Mesendoderm (in vitro differentiated cells): Measurements from ENCODE around the gene KMT2C.

ENCODE experiments used
- DNase-seq: peaks from one replicate; pipeline ENCODE4 v3.0.0; 2013
- H2AK5ac ChIP-seq: 2 replicates; pipeline ENCODE4 v1.6.1; 2013; ENCODE audit warnings: low read length, inconsistent platforms
- H2BK120ac ChIP-seq: 2 replicates; pipeline ENCODE4 v1.6.1; 2013; ENCODE audit warnings: low read depth, mild to moderate bottlenecking, low read length, moderate library complexity, mixed read lengths
- H2BK15ac ChIP-seq: replicated peaks from 2 replicates; pipeline ENCODE4 v1.6.1; 2013; ENCODE audit warnings: low read depth, mild to moderate bottlenecking, moderate library complexity
- H2BK5ac ChIP-seq: 2 replicates; pipeline ENCODE4 v1.6.1; 2013; ENCODE audit warnings: low read length, inconsistent platforms
- H3K18ac ChIP-seq: 2 replicates; pipeline ENCODE4 v1.6.1; 2013; ENCODE audit warnings: mild to moderate bottlenecking, low read length, mixed read lengths
- H3K23ac ChIP-seq: one replicate; pipeline ENCODE4 v1.6.1; 2013; ENCODE audit warnings: low read length
- H3K27ac ChIP-seq: 2 replicates; pipeline ENCODE4 v1.5.1; 2013; ENCODE audit warnings: low read depth, mild to moderate bottlenecking, inconsistent platforms, low read length, moderate library complexity
- H3K27me3 ChIP-seq: 2 replicates; pipeline ENCODE4 v1.6.1; 2013; ENCODE audit warnings: low read length, control low read depth, mild to moderate bottlenecking, inconsistent platforms; ENCODE audit not compliant: insufficient read depth, poor library complexity
- H3K36me3 ChIP-seq: 2 replicates; pipeline ENCODE4 v1.6.1; 2013; ENCODE audit warnings: low read length, inconsistent platforms; ENCODE audit not compliant: control insufficient read depth, insufficient read depth
- H3K4ac ChIP-seq: one replicate; pipeline ENCODE4 v1.6.1; 2013; ENCODE audit warnings: low read depth, mild to moderate bottlenecking, low read length, moderate library complexity
- H3K4me1 ChIP-seq: 2 replicates; pipeline ENCODE4 v1.6.1; 2013; ENCODE audit warnings: low read depth, low read length, inconsistent platforms; ENCODE audit not compliant: control insufficient read depth
- H3K4me2 ChIP-seq: 2 replicates; pipeline ENCODE4 v1.6.1; 2013; ENCODE audit warnings: low read length
- H3K4me3 ChIP-seq: 2 replicates; pipeline ENCODE4 v1.5.1; 2013; ENCODE audit warnings: mild to moderate bottlenecking, low read length
- H3K56ac ChIP-seq: one replicate; pipeline ENCODE4 v1.6.1; 2013; ENCODE audit warnings: low read length
- H3K79me1 ChIP-seq: 2 replicates; pipeline ENCODE4 v1.6.1; 2013; ENCODE audit warnings: low read length, inconsistent platforms
- H3K79me2 ChIP-seq: 2 replicates; pipeline ENCODE4 v1.6.1; 2013; ENCODE audit warnings: mild to moderate bottlenecking, low read length; ENCODE audit not compliant: control insufficient read depth, insufficient read depth
- H3K9ac ChIP-seq: 2 replicates; pipeline ENCODE4 v1.6.1; 2013; ENCODE audit warnings: low read length, inconsistent platforms
- H4K5ac ChIP-seq: one replicate; pipeline ENCODE4 v1.6.1; 2013; ENCODE audit warnings: low read length
- H4K8ac ChIP-seq: one replicate; pipeline ENCODE4 v1.6.1; 2013; ENCODE audit warnings: low read depth, mild to moderate bottlenecking, control low read depth, low read length, moderate library complexity
- WGBS: extraction: QIAGEN DNeasy Blood & Tissue Kit; methylation state at CpG from one replicate; pipeline ENCODE4 v1.1.7; 2013; ENCODE audit warnings: low lambda C conversion rate, missing lambda C conversion rate; ENCODE audit not compliant: insufficient coverage; ENCODE audit errors: extremely low coverage; 5-methylcytosine and 5-hydroxymethylcytosine counted together

KMT2C gene

DNA sequence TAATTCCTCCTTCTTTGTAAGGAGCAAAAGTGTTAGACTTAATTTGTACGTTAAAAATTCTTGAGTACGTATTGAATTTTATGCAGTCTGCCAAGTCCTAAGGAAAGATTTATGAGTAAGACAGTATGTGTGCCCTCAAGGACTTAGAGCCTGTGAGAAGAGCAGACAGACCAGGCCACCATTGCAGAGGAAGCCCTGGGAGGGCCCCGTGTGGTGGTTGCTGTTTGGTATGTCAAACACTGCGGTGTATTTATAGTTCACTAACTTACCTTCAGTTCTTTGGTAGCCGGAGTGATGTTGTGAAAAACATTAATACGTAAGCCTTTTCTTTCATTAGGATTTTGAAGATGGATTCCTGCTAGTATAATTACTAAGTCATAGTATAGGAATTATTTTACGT is 327.4 kb downstream of the KMT2C start:
- Histone ChIP-seq H3K9ac (no peak overlapping the region), H3K79me1 (no peaks in the 10 kb centered on the region), H3K56ac (no peak overlapping the region), H4K5ac (no peak overlapping the region), H2BK120ac (no peak overlapping the region), H3K79me2 (no peaks in the 10 kb centered on the region), H3K36me3 (peaks cover 1% of the 10 kb centered on the region), H2BK15ac (no peak overlapping the region), H3K4me1 (no peaks in the 10 kb centered on the region), H3K23ac (no peak overlapping the region), H2AK5ac (no peak overlapping the region), H3K27ac (no peak overlapping the region), H2BK5ac (no peak overlapping the region), H4K8ac (no peak overlapping the region), H3K4ac (no peak overlapping the region), H3K4me3 (no peak overlapping the region), H3K18ac (no peak overlapping the region), H3K27me3 (no peaks in the 10 kb centered on the region), H3K4me2 (no peak overlapping the region)
- DNase-seq: peak; percentile 42
- no CpG with 5 or more reads among the region's 7 CpGs for WGBS

DNA sequence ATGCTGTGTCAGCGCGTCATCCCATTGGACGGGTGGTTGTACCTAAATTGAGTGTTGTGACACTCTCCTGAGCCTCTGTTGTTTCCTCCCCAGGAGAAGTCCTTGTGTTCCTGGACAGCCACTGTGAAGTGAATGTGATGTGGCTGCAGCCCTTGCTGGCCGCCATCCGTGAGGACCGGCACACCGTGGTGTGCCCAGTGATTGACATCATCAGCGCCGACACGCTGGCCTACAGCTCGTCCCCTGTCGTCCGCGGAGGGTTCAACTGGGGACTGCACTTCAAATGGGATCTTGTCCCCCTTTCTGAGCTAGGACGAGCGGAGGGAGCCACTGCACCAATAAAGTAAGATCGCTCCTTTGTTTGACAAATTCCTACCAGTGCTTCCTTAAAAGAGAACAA is 327.9 kb downstream of the KMT2C start:
- H3K9ac ChIP-seq: no peak overlapping the region
- no CpG with 5 or more reads among the region's 17 CpGs for WGBS
- H3K36me3 ChIP-seq: peaks cover 1% of the 10 kb centered on the region
- DNase-seq: no peak
- H2BK120ac ChIP-seq: no peak overlapping the region
- no peak overlapping the region for H4K5ac ChIP-seq
- H3K18ac ChIP-seq: no peak overlapping the region
- H4K8ac ChIP-seq: no peak overlapping the region
- no peaks in the 10 kb centered on the region for H3K27me3 ChIP-seq
- no peak overlapping the region for H3K4ac ChIP-seq
- no peak overlapping the region for H3K27ac ChIP-seq
- H2BK5ac ChIP-seq: no peak overlapping the region
- H3K4me1 ChIP-seq: no peaks in the 10 kb centered on the region
- no peak overlapping the region for H3K23ac ChIP-seq
- no peak overlapping the region for H3K56ac ChIP-seq
- H3K4me3 ChIP-seq: no peak overlapping the region
- H2AK5ac ChIP-seq: no peak overlapping the region
- H3K4me2 ChIP-seq: no peak overlapping the region
- H3K79me2 ChIP-seq: no peaks in the 10 kb centered on the region
- H2BK15ac ChIP-seq: no peak overlapping the region
- no peaks in the 10 kb centered on the region for H3K79me1 ChIP-seq

DNA sequence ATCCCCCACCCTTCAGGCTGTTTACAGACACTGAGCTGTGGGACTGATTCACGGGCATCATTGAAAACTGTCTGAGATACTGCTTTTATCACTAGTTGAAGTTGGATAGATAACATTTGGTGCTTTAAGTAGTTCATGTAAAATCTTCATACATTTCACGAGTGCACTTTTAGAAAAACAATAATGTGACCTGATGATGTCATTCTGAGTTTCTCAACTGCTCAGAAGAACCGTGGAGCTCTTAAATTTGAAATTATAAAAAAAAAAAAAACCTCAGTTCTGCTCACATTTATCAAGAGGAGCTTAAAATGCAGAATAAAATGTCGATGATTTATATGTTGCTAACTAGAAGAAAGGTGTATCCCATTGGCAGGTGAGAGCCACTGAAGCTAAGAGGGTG is 328.8 kb downstream of the KMT2C start:
- no peak overlapping the region for H4K5ac ChIP-seq
- DNase-seq: peak; percentile 13
- no CpG with 5 or more reads among the region's 4 CpGs for WGBS
- no peak overlapping the region for H4K8ac ChIP-seq
- no peak overlapping the region for H2AK5ac ChIP-seq
- peaks cover 1% of the 10 kb centered on the region for H3K36me3 ChIP-seq
- no peak overlapping the region for H3K4me3 ChIP-seq
- no peaks in the 10 kb centered on the region for H3K79me2 ChIP-seq
- H3K23ac ChIP-seq: no peak overlapping the region
- H3K56ac ChIP-seq: no peak overlapping the region
- no peak overlapping the region for H3K4me2 ChIP-seq
- no peak overlapping the region for H3K18ac ChIP-seq
- no peak overlapping the region for H3K9ac ChIP-seq
- no peak overlapping the region for H3K4ac ChIP-seq
- no peaks in the 10 kb centered on the region for H3K4me1 ChIP-seq
- H3K79me1 ChIP-seq: no peaks in the 10 kb centered on the region
- H2BK120ac ChIP-seq: no peak overlapping the region
- H2BK15ac ChIP-seq: no peak overlapping the region
- no peaks in the 10 kb centered on the region for H3K27me3 ChIP-seq
- no peak overlapping the region for H3K27ac ChIP-seq
- no peak overlapping the region for H2BK5ac ChIP-seq

DNA sequence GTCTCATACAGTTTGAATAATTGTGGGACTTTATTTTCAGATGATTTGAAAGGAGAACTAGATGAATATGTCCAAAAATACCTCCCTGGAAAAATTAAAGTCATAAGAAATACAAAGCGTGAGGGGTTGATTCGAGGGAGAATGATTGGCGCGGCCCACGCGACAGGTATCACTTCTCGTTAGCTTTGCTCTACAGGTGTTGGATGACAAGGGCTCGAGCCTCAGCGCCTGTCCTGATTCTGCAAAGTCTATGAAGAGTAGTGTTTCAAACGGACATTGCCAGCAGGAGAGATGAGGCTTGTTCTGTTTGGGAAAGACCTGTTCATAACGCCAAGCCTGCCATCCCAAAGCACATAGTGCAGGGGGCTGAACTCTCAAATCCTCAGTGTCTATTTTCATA is 330.6 kb downstream of the KMT2C start:
- no peaks in the 10 kb centered on the region for H3K79me1 ChIP-seq
- no peaks in the 10 kb centered on the region for H3K79me2 ChIP-seq
- no peak overlapping the region for H3K9ac ChIP-seq
- H4K8ac ChIP-seq: no peak overlapping the region
- no peaks in the 10 kb centered on the region for H3K27me3 ChIP-seq
- WGBS: no CpG with 5 or more reads among the region's 11 CpGs
- H3K4ac ChIP-seq: no peak overlapping the region
- no peak overlapping the region for H2AK5ac ChIP-seq
- DNase-seq: no peak
- H3K4me3 ChIP-seq: no peak overlapping the region
- no peak overlapping the region for H3K4me2 ChIP-seq
- no peak overlapping the region for H2BK5ac ChIP-seq
- H2BK120ac ChIP-seq: no peak overlapping the region
- peaks cover 1% of the 10 kb centered on the region for H3K36me3 ChIP-seq
- H3K18ac ChIP-seq: no peak overlapping the region
- H3K23ac ChIP-seq: no peak overlapping the region
- H3K4me1 ChIP-seq: no peaks in the 10 kb centered on the region
- H3K56ac ChIP-seq: no peak overlapping the region
- H3K27ac ChIP-seq: no peak overlapping the region
- no peak overlapping the region for H2BK15ac ChIP-seq
- H4K5ac ChIP-seq: no peak overlapping the region

DNA sequence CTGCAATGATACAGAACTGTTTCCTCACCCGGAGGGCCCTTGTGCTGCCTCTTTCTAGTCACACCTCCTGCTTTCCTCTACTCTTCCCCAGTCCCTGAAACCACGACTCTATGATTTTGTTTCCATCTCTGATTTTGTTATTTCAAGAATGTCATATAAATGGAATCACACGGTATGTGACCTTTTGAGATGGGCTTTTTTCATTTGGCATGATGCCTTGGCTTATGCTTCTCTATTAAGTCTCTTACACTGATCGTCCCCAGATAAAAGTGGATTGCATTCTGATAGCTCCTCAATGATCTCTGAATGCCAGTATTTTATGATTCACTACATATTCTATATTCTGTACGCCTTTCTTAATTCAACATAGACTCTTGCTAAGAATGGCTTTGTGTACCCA is 332.1 kb downstream of the KMT2C start:
- Histone ChIP-seq H2AK5ac (no peak overlapping the region), H3K79me1 (no peaks in the 10 kb centered on the region), H3K4me3 (no peak overlapping the region), H2BK120ac (no peak overlapping the region), H3K56ac (no peak overlapping the region), H3K4ac (no peak overlapping the region), H3K23ac (no peak overlapping the region), H2BK15ac (no peak overlapping the region), H3K4me1 (no peaks in the 10 kb centered on the region), H3K4me2 (no peak overlapping the region), H4K5ac (no peak overlapping the region), H2BK5ac (no peak overlapping the region), H3K9ac (no peak overlapping the region), H3K27me3 (no peaks in the 10 kb centered on the region), H4K8ac (no peak overlapping the region), H3K79me2 (no peaks in the 10 kb centered on the region), H3K36me3 (peaks cover 1% of the 10 kb centered on the region), H3K18ac (no peak overlapping the region), H3K27ac (no peak overlapping the region)
- no peak for DNase-seq
- no CpG with 5 or more reads among the region's 5 CpGs for WGBS

DNA sequence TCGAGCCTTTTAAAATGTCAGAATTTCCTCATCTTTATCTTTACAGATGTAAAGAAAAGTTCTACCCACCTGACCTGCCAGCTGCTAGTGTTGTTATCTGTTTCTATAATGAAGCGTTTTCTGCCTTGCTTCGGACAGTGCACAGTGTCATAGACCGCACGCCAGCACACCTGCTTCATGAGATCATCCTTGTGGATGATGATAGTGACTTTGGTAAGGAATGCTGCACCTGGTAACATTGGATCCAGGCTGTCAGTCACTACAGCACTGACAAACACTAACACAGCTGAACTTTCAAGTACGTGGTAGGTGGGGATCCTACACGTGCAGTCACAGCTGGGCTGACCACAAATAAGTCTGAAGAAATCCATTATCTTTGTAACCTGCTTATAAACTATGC is 332.7 kb downstream of the KMT2C start:
- Histone ChIP-seq H4K8ac (no peak overlapping the region), H3K9ac (no peak overlapping the region), H2BK120ac (no peak overlapping the region), H3K4me3 (no peak overlapping the region), H3K4me1 (no peaks in the 10 kb centered on the region), H2BK5ac (no peak overlapping the region), H3K4ac (no peak overlapping the region), H2BK15ac (no peak overlapping the region), H2AK5ac (no peak overlapping the region), H3K4me2 (no peak overlapping the region), H3K79me2 (no peaks in the 10 kb centered on the region), H3K79me1 (no peaks in the 10 kb centered on the region), H3K18ac (no peak overlapping the region), H3K27me3 (no peaks in the 10 kb centered on the region), H4K5ac (no peak overlapping the region), H3K23ac (no peak overlapping the region), H3K56ac (no peak overlapping the region), H3K36me3 (peaks cover 1% of the 10 kb centered on the region), H3K27ac (no peak overlapping the region)
- no peak for DNase-seq
- WGBS: no CpG with 5 or more reads among the region's 7 CpGs
